Measurements from ENCODE around the gene HCN2.
"Not testable (repeated sequence)": the region's sequence is repeated elsewhere in the genome, so short reads cannot be mapped to it uniquely, and the experiment has no call there.

Gene HCN2

DNA sequence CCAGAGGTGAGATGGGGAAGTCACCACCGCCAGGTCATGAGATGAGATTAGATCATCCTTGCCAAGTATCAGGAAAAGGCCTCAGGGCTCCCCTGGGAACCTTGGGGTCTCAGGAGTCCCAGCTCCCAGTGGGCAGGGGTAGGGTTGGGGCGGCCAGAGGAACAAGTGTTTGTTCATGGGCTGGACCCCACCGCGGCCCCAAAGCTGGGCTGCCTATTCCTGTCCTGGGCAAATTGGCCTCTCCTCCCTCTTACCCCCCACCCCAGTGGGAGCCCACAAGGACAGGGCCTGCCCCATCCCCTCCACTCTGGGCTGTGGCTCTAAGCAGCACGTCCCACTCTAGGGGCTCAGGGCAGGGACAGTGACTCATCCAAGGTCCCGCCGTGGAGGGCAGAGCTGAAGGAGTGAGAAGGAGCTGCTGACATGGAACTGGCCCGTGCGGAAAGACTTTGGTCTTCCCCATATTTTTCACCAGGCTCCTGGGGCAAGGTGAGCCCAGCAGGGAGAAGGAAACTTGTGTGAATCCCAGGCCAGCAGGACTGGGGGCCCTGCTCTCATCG, 4.0 kb upstream of the HCN2 start:
- DNase-seq (ENCODE audit: low read depth), result no peak

DNA sequence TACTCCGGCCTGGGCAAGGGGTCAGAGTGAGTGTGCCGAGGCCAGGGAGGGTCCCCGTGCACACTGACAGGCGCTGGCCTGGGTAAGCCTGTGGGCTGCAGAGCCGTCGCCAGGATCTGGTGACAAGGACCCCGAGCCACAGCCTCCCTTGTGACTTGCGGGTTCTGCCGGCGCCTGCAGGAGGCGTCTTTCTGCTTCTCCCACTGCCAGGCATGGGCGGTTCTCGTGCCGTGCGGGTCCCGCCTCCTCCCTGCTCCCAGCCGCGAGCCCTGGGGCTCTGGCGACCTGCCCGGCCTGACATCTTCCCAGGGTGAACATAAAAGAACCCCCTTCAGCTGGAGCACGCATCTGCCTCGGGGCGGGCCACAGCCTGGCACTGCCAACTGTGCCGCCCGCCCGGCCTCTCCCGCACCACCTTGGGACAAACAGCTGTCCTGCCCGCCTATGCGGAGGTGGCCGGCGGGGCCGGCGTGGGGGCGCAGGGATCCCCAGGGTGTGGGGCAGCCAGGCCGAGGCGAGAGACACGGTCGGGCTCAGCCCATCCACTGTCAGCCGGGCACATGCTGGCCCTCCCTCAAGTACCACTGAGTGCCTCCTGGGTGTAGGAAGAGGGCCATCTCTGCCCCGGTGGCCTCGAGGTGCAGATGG, 1.5 kb upstream of the HCN2 start:
- no peak for DNase-seq (ENCODE audit: low read depth)

DNA sequence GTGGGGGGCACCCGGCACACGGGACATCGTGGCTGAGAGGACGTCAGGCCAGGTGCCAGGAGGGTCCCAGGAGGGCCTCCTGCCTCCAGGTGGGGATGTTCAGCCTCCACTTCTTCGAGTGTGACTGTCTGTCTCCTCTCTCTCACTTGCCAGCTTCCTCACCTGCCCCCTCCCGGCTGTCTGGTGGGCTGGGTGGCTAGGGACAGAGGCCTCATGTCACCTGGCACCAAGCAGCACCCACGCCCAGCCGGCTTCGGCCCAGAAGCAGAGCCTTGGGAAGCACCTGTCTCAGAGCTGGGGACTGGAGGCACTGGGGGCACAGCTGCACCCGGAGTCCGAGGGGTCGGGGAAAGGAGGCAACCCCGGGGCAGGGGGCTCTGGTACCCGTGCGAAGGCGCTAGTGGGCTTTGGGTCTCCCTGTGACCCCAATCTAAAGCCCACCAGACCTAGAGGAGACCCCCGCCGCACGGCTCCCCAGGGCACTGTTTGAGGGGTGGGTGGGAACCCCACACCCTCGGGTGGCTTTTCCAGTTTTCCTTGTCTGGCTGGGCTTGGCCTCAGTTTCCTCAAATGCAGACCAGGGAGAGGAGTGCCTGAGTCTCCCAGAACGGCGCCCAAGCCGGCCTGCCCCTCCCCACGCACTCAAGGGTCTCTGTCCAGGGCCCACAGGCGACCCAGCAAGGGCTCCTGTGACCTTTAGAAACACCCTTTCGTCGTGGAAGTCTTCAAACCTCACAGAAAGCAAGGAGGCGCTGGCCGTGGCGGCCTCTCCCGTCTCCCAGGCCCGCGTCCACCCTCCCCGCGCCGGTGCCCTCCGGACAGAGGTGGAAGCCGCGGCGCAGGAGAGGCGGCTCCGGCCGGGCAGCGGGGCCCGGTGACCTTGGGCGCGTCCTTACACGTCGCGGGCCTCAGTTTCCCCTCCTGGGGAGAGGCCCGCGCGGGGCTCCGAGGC, 664 bp upstream of the HCN2 start:
- no peak for DNase-seq (ENCODE audit: low read depth)

DNA sequence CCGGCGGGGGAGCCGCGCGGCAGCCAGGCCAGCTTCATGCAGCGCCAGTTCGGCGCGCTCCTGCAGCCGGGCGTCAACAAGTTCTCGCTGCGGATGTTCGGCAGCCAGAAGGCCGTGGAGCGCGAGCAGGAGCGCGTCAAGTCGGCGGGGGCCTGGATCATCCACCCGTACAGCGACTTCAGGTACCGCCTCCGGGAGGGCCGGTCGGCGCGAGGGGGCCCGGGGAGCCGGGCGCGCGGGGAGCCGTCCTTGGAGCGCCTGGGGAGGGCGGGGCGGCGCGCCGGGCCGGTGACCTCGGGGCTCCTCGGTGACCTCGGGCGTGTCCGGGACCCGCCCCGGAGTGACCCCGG, 690 bp downstream of the HCN2 start:
- DNase-seq (ENCODE audit: low read depth), result no peak

DNA sequence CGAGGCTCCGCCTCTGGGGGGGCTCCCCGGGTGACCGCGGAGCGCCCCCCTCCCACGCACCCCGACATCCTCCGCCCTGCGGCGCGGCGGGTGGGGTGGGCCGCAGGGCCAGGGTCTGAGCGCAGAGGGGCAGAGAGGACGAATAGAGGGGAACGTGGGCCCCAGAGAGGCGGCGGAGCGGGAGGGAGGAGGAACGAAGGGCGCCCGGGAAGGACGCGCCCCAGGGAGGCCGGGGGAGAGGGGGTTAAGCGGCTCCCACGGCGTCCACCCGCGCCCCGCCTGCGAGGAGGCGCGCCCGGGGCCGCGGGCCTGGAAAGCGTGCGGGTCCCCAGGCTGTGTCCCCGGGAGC, 1.0 kb downstream of the HCN2 start:
- no peak for DNase-seq (ENCODE audit: low read depth)

DNA sequence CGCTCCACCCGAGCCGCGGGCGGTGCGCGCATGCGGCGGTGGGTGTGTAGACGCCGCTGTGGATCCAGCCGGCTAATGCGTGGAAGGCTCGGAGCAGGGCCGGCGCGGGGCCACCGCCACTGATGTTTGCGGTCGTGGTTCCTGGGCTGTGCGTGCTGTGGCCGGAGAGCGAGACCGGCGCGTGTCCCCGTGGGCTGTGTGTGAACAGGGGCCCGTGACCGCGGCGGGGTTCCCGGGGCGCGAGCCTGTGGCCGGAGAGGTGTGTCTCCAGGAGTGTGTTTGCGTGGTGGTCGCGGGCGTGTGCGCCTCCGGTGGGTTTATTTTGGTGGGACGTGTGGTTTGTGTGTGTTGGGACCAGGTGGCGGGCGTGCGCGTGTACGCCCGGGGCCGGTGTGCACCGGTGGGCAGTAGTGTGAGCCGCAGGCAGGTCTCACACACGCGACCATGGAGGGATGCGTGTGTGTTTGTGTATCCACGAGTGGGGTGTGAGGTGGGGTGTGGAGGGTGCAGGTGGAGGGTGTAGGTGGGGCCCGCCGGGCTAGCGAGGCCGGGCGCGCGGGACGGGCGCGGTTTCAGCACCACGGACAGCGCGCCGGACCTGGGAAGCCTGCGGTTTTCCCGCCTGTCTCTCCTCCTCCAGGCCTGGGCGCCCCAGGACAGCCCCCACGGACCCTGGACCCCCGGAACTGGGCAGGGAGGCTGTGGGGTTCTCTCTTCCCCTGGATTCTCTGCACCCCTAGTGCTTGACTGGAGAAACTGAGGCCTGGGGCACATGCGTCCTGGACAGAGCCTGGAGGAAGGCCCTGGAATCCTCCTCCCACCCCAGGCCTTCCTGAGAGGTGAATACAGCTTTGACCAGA, 1.6 kb downstream of the HCN2 start:
- DNase-seq (ENCODE audit: low read depth), result no peak

DNA sequence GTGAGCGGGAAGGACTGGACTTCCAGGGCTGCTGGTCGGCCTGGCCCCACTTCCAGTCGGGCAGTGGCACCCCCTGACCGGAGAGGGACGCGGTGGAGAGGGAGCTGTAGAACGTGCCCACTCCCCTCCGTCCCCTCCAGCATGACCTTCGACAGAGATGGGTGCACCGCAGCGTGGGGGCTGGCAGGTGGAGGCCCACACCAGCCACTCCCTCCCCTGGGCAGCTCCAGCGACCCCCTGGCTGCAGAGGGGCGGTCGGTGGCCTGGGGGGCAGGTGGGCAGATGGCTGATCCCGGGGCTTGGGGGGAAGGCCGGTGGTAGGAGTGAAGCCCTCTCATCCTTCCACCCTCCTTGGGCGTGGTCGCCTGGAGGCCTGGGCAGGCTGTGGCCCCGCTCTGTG, 2.4 kb downstream of the HCN2 start:
- no peak for DNase-seq (ENCODE audit: low read depth)

DNA sequence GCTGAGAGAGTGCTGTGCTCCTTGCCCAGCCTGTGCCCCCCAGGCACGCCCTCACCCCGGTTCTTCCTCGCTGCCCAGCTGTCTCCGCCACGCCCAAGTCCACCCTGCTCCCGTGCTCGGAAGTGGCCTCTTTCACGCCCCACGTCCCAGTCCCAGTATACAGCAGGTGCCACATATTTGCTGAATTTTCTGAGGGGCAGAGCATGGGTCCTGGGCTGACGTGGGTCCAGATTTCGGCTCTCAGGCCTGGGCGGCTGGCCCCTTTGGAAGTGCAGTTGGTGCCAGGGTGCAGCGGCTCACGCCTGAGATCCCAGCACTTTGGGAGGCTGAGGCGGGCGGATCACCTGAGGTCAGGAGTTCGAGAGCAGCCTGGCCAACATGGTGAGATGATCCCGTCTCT, 3.4 kb downstream of the HCN2 start:
- no peak for DNase-seq (ENCODE audit: low read depth)

DNA sequence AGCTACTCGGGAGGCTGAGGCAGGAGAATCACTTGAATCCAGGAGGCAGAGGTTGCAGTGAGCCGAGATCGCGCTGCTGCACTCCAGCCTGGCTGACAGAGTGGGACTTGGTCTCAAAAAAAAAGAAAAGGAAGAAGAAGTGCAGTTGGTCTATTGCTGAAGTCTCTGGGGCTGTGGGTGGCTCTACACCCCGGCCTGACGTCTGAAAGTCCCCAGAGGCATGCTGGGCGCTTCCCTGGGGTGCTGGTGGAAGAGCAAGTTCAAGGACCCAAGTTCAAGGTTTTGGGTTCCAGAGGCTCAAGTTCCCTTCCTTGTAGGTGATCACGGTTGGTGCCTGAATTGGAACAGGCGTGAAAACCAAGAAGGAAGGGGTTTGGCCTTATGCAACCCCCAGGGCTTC, 3.8 kb downstream of the HCN2 start:
- DNase-seq (ENCODE audit: low read depth), result no peak

DNA sequence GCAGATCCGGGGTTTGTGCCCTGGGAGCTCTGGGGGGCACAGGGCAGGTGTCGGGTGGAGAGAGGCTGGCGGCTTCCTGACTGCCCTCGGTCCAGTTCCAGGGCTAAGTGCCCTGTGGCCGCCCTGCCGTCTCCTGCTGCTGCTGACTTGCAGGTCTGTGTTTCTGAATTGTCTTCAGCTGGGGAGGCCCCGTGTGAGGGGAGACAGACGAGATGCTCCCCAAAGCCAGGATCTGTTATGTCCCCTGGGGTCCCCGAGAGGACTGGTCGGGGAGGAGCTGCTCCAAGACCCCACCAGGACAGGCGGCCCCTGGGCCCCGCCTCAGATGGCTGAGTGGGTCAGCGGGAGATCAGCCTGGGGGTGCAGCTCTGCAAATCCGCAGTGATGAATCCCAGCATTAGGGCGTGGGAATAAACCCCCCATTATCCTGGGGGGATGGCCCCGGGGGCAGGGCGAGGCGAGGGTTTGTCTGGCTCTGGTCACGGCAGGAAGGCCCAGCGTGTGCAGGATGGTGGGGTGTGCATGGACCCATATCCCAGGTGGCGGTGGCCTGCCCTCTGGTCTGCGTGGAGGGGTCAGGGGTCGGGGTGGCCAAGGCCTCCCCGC, 4.7 kb downstream of the HCN2 start:
- no peak for DNase-seq (ENCODE audit: low read depth)

DNA sequence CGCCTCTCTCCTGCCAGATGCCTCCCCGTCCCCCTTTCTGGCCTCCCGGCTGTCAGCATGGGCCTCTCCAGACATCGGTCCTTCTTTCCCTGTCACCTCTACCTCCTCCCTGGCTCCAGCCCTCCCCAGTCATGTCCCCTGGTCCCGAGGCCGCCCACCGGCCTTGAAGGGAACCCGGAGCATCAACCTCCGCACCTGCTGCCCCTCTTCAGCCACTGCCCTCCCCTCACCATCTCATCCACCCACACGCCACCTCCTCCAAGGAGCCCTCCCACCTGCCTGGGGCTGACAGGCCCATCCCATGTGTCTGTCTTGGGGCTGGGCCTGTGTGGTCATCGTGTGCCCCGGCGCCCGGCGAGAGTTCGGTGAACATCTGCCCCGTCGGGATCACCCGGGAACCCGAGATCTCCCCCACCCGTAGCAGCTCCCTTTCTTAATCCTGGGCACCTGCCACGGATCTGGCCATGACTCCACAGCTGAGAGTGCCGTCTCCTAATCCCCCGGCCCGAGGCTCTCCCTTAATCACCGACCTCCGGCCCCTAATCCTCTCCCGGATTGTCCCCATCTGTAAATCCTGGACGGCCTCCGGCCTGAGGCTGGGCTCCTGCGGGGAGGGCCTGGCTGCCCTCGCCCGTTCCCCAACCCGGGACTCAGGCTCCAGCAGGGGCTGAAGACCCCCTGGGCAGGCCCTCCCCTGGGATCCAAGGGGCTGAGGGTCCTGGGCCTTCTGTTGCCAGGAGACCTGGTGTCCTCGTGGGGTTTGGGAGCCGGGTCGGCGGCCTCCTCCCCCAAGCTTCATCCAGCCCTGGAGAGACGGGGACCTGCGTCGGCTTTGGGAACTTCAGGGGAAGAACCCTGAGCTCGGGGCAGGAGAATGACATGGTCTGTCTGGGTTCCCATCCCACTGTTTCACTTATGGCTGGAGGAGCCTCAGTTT, 5.9 kb downstream of the HCN2 start:
- no peak for DNase-seq (ENCODE audit: low read depth)

DNA sequence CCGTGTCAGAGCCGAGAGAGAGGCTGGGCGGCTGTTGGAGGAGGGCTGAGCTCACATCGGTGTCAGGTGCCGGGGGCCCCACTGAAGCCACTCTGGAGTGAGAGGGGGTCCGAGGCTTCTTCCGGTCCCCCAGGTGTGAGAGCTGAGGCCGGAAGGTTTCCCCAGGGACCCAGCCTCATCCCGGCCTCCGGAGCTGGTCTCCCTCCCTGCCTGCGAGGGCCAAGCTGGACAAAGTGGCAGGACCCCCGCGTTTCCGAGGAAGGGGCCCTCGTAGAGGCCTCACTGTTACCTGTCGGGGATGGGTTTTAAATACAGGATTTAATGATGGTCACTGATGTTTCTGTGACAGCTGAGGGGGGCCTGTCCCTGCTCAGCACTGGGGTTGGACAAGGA, 6.6 kb downstream of the HCN2 start:
- DNase-seq (ENCODE audit: low read depth), result no peak

DNA sequence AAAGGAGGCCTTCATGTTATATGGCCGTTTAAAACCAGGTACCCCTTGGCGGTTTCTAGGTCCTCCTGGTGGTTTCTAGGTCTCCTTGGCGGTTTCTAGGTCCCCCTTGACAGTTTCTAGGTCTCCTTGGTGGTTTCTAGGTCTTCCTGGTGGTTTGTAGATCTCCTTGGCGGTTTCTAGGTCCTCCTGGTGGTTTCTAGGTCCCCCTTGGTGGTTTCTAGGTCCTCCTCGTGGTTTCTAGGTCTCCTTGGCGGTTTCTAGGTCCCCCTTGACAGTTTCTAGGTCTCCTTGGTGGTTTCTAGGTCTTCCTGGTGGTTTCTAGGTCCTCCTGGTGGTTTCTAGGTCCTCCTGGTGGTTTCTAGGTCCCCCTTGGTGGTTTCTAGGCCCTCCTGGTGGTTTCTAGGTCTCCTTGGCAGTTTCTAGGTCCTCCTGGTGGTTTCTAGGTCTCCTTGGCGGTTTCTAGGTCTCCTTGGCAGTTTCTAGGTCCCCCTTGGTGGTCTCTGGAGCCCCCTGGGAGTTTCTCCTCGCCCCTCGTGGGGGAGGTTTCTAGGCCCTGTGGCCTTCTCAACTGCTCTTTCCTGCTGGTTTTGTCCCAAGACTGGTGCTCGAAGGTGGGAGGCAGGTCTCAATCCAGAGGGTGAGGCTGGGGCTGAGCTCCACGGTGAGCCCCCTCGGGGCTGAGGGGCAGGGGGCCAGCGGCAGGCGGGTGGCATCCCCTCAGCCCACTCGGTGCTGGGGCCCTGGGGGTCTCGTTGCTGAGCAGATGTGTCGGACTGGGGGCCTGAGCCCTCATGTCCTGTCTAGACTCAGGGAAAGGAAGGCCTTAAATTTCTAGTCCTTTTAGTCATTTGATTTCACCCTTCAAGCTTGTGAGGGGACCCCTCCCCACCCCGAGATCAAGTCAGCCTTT, 8.0 kb downstream of the HCN2 start:
- no peak for DNase-seq (ENCODE audit: low read depth)

DNA sequence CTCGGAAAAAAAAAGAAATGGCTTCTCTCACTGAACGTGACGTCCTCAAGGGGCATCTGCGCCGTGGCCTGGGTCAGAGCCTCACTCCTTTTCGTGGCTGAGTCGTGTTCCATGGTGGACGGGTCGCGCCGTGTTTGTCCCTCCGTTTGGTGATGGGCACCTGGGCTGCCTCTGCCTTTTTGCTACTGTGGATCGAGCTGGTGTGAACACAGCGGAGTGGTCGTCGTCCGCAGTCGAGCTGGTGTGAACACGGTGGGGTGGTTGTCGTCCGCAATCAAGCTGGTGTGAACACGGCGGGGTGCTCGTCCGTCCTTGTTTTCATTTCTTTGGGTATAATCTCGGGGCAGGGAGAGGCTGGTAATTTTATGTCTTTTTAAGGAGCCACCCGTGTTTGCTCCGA, 11.6 kb downstream of the HCN2 start:
- no peak for DNase-seq (ENCODE audit: low read depth)

DNA sequence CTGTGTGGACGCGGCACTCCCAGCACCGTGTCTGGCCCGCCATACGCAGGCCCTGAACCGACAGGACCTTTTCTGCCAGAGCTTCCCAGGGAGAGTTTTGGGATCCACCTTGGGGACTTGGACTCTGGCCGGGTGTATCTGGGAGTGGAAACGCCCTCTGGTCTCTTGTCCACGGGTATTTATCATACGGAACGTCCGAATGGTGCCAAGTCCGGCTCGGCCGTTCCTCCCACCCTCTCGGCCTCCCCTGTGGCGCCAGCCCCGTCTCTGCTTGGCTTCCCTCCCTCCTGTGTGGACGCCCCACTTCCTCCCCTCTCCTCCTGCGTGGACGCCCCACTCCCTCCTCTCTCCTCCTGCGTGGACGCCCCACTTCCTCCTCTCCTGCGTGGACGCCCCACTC, 12.1 kb downstream of the HCN2 start:
- DNase-seq (ENCODE audit: low read depth), result no peak

DNA sequence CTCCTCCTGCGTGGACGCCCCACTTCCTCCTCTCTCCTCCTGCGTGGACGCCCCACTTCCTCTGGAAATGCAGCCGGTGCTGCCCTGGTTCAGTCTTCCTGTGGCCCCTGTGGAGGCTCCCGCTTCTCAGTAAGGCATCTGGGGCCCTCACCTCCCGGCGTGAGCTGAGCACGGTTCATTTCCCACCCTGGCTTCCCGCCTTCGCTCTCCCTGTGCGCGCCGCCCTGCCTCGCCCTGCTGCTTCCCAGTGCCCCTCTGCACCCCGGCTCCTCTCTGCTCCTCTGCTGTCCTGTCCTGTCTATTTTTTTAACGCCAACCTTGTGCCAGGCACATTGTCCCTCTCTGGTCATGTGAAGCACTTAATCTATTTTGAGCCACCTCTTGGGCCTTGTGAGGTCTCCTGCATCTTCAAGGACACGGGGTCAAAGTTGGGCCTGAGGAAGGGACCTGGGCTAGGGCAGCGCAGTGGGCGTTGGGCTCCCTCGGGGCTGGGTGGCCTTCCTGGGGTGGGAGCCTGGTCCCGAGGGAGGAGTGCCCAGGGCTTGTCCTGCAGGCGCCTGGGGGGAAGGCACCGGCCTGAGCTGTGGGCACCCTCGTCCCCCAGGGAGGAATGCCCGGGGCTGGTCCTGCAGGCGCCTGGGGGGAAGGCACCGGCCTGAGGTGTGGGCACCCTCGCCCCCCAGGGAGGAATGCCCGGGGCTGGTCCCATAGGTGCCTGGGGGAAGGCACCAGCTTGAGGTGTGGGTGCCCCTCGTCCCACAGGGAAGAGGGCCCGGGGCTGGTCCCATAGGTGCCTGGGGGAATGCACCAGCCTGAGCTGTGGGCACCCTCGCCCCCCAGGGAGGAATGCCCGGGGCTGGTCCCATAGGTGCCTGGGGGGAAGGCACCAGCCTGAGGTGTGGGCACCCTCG, 13.0 kb downstream of the HCN2 start:
- no peak for DNase-seq (ENCODE audit: low read depth)

DNA sequence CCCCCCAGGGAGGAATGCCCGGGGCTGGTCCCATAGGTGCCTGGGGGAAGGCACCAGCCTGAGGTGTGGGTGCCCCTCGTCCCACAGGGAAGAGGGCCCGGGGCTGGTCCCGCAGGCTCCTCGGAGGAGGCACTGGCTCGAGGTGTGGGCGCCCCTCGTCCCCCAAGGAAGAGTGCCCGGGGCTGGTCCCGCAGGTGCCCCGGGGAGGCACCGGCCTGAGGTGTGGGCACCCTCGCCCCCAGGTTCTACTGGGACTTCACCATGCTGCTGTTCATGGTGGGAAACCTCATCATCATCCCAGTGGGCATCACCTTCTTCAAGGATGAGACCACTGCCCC, 13.6 kb downstream of the HCN2 start:
- DNase-seq (ENCODE audit: low read depth), result not testable (repeated sequence)

DNA sequence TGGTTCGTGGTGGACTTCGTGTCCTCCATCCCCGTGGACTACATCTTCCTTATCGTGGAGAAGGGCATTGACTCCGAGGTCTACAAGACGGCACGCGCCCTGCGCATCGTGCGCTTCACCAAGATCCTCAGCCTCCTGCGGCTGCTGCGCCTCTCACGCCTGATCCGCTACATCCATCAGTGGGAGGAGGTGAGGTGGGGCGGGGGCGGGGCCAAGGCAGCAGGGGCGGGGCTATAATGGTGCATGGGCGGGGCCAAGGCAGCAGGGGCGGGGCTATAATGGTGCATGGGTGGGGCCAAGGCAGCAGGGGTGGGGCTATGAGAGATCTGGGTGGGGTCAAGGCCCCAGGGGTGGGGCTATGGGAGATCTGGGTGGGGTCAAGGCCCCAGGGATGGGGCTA, 14.1 kb downstream of the HCN2 start:
- DNase-seq (ENCODE audit: low read depth), result not testable (repeated sequence)

DNA sequence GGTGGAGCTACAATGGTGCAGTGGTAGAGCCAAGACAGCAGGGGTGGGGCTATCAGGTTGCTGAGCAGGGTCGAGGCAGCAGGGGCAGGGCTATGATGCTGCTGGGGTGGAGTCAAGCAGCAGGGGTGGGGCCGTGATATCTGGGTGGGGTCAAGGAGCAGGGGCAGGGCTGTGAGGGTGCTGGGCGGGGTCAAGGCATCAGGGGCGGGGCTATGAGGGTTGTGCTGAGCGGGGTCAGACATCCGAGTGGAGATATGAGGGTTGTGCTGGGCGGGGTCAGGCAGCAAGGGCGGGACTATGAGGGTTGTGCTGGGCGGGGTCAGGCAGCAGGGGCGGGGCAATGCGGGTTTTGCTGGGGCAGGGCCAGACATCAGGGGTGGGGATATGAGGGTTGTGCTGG, 14.7 kb downstream of the HCN2 start:
- no peak for DNase-seq (ENCODE audit: low read depth)

Measured in HS-5 (cell line).